Stimulated activated CD4-positive, alpha-beta T cell treated with anti-CD3 and anti-CD28 coated beads, Interleukin-15, amount 100 ng/mL, for 1 hour (primary cell): ENCODE data around the gene LPAR6.

Experiments
- DNase-seq, 2 donors: peaks; one replicate each; pipeline ENCODE4 v3.0.0-alpha.2; 2020; ENCODE audit warnings: low read depth in 1 of 2, low spot score in 1 of 2

Gene LPAR6

DNA sequence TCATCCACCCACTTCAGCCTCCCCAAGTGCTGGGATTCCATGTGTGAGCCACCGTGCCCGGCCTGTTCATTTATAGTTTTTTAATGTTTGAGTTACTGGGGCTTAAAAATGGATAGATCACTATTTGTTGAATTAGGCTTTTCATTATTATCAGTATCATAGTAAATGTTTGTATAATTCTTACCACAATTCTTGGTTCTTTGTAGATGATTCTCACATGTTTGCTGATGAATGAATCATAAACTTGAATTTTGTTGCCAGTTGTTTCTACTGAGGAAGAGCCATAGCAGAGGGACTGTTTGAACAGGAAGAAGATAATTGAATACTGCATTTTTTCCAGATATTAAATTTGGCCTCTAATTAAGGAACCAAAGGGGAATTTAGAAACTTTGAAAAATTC, 2.6 kb upstream of the LPAR6 start:
- DNase-seq, result no peak

DNA sequence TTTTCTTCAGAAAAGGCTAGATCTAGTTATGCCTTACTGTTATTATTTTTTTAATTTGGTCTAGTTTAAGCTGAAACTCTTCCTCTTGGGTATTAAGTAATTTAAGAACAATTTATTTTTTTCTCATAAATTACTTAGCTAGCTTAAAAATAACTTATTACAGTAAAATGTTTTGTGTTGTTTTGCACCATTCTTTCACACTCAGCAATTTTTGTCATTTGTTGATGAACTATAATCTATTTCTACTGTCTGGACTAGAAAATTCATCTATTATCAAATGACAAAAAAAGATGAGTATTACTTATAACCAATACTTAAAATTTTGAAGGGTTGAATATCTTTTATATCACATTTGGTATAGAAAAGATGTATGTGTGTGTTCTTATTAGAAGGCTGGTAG, 1.6 kb upstream of the LPAR6 start:
- DNase-seq, result no peak

DNA sequence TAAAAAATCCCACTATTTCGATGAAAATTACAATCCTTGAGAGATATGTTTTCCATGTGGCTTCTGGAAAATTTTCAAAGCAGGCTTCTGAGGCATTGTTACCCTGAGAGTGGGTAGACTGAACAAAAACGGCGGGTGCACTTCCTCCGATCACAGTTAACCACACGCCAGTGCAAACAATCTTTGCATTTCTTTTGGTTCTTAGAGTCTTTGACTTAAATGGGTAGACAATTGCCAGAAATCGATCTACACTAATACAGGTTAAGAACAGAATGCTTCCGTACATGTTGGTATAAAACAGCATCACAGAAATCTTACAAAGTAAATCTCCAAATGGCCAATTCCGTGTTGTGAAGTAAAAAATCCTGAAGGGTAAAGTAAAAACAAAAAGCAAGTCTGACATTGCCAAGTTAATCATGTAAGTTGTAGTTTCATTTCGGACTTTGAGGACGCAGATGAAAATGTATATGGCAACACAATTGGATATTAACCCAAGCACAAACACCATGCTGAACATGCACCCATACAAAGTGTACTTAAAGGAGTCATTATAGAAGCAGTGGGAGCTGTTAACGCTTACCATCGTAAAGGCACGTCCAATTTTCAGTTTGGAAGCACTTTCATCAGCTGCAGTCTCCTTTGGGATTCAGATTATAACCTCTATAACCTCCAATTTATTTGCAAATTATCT, 927 bp downstream of the LPAR6 start:
- DNase-seq, result no peak

DNA sequence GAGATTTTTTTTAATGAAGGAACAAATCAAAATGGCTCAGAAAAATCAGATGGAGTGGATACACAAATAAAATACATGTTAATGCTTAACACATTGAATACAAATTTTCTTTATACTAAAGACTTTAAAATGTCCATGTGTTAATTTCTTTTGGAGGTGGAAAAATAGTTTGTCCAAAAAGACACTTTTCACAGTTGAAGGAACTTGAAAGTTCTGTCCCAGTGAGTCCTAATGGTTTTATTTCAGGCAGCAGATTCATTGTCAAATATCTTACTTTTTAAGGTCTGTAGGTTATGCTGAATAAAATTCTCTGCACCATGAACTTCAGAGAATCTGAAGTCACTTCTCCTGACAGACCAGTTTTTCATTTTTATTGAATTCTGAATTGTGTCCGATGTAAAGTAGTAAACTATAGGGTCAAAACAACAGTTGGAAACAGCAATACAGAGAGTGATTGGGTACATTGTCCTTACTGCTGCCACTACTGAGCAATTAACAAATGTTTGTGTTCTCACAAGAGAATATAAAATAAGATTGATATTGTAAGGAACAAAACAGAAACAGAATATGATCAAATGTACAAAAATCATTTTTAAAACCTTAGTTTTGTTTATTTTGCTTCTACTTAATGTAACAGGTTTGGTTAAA, 1.6 kb downstream of the LPAR6 start:
- DNase-seq, result no peak

DNA sequence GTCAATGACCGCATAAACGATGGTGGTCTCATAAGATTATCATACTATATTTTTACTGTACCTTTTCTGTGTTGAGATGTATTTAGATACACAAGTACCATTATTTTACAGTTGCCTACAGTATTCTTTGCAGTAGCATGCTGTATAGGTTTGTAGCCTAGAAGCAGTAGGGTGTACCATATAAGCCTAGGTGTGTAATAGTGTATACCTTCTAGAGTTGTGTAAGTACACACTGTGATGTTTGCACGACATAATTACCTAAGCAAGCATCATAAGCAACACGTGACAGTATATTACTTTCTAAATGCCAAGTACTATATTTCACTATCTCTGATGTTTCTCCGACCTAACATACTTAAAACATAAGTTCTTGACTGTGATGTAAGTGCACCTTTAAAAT, 2.7 kb downstream of the LPAR6 start:
- DNase-seq, result no peak

DNA sequence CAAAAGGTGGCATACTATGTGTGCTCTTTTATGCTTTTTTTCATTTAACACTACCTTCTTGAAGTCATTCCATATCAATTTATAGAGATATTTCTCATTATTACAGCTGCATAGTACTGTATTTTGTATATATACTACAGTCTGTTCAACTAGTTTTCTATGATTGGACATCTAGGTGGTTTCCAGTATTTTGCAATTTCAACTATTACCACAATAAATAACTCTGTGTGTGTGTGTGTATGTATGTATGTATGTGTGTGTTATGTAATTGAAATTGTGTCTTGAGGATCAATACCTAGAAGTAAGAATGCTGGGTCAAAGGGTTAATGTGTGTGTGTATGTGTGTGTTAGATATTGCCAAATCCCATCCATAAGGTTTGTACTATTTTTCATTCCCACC, 7.0 kb downstream of the LPAR6 start:
- DNase-seq, result no peak

DNA sequence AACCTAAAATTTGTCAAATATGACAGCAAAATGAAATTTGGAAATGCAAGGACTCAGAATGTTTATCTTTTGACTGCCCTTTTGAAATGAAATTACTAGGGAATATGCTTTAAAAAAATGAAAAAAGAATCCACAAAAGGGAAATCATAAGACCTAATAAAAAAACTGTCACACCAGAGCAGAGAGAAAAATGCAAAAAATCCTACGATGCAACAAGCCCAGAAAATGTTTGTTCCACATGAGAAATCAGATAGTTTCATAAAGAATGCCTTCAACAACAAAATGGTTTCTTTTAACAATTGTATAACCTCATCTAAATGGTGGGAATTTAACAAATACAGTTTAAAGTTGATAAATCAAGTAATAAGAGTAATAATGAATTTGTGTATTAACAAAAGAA, 8.0 kb downstream of the LPAR6 start:
- DNase-seq, result no peak

DNA sequence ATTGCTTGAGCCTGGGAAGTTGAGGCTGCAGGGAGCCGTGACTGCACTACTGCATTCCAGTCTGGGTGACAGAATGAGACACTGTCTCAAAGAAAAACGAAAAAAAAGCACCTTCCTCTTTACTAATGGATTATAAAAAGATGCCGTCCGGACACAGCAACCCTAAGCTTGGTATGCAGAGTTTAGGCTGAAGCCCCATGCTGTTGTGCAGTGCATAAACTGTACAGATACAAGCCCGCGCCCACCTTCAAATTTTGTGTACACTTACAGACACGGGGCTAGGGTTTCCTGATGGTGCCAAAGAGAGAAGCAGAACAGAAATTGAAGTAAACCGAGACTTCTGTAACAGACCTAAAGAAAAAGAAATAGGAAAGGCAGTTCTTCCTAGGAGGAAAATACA, 9.0 kb downstream of the LPAR6 start:
- DNase-seq, result no peak

DNA sequence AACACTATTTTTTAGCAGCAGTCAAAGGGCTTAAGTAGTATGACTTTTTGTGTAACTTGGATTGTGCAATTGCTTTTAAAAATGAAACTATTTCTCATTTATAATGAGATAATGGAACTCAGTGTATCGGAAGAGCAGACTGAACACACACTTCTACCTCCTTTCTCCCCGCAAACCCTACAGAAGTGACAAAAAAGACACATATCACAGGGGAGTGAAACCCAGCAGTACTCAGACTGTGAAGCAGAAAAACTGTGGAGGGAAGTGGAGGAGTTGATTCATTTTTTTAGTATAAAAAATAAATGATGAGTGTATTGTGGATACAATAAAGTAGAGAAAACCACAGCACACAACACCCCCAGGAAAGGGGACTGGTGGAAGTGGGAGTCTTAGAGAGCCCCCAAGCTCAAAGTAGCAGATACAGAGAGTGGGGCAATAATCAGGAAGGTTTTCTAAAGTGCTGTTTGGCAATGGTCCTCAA, 9.7 kb downstream of the LPAR6 start:
- DNase-seq, result no peak

DNA sequence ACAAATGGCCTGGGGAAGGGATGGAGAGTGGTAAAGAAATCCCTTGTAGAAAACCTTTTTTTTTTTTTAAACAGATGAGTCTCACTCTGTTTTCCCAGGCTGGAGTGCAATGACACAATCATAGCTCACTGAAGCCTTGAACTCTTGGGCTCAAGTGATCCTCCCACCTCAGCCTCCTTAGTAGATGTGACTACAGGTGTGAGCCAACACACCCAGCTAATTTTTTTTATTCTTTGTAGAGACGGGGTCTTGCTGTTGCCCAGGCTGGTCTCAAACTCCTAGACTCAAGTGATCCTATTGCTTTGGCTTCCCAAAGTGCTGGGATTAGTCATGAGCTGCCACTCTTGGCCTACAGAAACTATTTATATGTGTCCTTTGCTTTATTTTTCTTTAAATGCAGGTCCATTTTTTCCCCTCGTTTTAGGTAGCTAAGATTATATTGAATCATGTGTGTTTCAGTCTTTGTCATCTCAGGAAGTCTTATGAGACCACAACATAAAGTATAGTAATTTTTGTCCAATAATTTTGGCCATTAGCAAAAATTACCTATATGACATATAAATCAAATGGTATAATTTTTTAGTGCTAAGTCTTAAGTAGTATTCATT, 10.5 kb downstream of the LPAR6 start:
- no peak for DNase-seq

DNA sequence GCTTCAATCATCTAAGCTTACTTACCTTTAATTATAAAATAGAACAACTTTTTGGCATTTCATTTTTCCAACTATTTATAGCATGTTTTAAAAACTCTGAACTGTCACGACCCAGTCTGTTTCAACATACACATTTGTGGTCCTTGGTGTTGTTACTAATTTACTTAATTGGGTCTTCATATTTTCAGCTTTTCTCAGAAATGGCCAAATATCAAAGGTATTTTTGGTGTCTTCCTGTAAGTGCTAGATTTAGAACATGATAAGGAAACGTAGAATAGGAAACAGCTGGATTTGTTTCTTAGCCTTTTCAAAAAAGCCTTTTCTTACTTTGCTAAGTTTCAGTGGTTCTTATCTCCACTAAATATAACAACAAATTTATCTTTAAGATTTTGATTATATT, 11.4 kb downstream of the LPAR6 start:
- DNase-seq, result no peak

DNA sequence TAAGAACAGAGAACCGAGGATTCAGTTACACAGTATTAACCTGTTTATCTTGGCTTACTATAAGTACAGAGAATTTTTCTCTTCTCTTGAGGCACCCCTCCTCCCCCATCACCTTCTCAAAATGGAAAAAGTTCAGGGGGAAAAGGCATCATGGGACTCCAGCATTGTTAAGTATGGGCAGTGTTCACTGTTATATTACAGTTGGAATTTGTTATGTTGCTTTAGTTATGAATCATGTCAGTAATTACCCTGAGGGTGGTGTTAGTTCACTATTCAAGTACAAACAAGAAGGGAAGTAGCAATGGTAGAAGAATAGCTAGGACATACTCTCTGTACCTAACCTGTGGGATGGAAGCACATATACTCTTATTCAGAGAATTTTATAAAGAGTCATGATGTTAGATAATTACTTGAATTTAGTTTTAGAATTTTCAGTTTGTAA, 12.0 kb downstream of the LPAR6 start:
- DNase-seq, result no peak

DNA sequence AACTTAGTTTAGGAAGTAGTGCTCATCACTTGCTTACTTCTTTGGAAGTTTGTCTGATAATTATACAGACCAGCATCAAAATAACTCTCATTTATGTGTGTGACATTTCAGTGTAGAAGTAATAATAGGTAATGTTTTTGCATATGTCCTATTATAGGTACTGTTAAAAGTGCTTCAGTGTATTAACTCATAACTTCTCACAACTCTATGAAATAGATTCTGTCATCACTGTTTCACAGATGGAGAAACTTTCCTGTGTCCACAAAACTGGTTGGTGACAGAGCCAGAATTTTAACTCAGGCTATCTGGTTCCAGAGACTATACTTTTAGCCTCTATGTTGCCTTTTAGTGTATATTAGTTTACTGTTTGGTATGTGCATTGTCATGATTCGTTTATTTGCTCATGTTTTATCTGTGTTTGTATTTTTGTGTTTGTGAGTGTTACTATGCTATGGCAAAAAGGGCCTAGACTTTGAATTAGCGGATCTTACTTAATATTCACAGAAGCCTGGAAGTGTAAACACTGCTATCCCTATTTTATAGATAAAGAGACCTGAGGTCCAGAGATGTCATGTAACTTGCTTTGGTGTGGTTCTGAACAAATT, 12.7 kb downstream of the LPAR6 start:
- no peak for DNase-seq

DNA sequence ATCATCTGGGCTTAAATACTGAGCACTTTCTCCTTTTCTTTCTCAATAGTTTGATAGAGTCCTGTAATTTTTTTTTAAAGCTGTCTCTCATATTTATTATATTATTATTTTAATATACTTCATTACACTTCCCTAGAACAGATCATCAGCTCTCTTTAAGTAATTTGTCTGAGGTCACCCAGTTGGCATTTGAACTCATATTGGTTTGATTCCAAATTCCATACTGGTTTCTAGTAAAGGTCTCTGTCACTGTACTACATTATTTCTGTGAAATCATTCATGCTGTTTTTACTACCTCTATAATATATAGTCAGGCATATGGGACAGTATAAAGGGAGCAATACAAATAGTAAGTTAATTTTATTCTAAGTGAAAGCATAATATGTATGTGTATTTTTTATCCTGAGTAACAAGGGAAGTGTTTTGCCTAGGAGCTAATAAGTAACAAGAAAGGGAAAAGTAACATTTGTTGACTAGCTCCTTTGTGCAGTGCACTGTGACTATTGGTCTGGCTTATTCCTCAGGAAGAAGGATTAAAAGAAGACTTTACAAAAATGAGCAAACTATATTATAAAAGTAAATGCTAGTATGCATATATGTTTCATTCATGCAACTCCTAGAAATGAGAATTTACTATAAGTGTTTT, 14.3 kb downstream of the LPAR6 start:
- no peak for DNase-seq

DNA sequence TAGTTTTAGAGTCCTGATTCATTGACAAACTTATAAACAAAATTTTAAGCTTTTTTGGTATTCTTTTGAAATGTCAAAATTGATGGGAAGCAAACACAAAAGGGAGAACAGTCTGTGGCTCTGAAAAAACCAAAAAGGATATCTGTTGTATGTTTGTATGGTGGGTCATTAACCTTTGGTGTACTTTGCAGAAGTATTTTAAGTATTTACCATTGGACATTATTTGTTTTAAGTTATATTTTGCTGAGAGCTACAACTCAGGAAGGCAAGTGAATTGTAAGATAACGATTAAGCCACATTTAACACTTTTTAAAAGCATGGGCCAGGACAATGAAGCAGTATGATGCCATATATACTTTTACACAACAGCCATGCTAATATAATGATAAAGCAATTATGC, 15.2 kb downstream of the LPAR6 start:
- no peak for DNase-seq

DNA sequence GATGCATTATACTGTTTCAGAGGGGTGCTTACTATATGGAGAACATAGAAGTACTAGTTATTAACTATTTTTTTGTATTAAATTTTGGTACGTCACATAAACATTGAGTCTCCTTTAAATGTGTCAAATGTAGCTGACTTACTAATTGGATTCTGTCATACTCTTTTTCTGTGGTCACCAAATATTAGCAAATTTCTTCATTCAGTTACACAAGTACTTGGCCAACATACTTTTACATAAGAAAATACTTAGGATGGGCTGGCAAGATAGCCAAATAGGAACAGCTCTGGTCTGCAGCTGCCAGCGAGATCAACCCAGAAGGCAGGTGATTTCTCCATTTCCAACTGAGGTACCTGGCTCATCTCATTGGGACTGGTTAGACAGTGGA, 19.2 kb downstream of the LPAR6 start:
- no peak for DNase-seq

DNA sequence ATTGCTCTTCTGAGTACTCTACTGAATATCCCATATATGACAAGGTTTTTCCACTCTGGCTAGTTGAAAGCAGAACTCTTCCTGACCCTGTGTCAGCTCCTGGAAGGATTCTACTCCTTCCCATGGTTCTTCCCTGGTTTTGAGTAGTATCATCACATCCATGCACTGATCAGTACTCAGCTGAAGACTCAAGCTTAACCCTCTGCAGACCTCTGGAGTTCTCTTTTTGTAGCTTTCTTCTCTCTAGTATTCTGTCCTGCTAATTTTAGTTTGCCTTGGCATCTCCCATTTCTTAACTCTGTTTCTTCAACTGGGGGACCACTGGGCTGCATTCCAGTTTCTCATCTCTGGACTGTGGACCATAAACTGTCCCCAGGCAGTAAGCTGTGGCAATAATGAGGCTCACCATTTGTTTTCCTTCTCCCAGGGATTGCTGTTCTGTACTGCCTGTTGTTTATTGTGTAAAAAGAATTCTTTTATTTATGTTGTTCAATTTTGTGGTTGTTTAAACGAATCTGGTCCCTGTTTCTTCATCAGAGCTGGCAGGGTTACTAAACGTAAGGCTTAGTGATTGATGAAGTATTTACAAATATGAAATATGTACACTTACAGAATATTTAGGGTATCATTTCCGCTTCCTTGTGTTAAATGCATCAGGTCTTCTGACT, 19.7 kb downstream of the LPAR6 start:
- no peak for DNase-seq

DNA sequence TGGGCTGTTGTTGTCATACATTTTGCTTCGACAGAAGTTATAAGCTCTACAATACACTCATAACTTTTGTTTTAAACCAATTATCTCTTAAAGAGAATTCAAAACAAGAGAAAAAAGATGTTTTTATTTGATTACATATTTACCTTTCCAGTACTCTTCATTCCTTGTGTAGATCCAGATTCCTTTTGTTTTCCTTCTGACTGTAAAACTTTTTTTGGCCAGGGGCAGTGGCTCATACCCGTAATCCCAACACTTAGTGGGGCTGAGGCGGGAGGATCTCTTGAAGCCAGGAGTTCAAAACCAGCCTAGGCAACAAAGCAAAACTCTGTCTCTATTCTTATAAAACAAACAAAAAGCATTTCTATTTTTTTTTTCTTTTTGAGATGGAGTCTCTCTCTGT, 21.7 kb downstream of the LPAR6 start:
- DNase-seq, result no peak

DNA sequence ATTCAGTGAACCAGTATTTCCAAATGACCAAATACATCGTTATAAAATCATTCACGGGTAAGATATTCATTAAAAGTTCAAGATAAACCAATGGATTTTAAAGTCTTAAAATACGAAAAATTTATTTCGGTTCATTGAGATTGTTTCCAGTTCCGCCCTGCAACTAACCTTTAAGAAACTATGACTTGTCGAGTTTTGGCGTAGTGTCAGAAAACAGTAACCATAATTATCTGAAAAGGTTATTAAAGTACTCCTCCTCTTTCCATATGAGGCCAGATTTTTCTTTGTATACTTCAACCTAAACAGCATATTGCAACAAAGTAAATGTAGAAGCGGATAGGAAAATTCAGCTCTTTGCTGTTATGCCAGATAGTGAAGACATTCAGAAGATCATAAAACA, 26.1 kb downstream of the LPAR6 start:
- no peak for DNase-seq

DNA sequence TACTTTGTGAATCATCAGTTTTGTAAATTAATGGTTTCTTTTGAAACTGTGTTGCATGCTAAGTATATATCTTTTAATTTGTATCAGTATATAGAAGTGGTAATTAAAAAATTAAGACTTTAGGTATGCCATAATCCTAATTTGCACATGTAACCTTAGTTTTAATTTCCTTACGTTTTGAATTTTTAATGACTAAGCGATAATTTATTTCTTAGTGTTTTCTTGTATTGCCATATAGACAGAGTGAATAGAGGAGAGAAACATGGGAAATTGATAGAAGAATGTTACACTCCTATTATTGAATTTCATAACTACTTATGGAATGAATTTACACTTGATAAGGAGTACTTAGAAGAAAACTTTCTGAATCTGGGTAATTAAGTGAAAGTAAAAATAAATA, 29.5 kb downstream of the LPAR6 start:
- DNase-seq, result no peak

DNA sequence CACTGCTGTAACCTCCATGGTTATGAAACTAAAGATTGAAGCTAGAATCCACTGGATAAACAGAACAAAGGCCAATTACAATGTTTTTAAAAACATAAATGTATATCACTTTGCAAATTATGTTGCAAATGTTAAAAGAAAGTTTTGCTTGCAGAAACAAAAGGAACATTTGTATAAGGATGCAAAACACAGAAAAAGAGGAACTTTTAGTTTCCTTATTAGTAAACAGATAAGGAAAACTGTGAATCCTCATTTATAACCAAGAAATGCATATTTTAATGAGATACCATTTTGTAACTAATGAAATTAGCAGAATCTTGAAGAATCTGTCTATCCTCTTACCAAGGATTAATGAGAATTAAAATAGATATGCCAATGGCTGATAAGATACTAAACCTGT, 32.3 kb downstream of the LPAR6 start:
- DNase-seq, result no peak
